ENCODE measurements around the gene SGCA. TPM values are rescaled to one million over a fixed set of nuclear protein-coding genes. Genes with fewer than 3 reads are reported as not detected.

Gene SGCA
- total and polyA plus RNA-seq, 9 of the 15 experiments (the other 6 are each of a cell fraction or from before 2014, with no cell fraction given), result not detected

DNA sequence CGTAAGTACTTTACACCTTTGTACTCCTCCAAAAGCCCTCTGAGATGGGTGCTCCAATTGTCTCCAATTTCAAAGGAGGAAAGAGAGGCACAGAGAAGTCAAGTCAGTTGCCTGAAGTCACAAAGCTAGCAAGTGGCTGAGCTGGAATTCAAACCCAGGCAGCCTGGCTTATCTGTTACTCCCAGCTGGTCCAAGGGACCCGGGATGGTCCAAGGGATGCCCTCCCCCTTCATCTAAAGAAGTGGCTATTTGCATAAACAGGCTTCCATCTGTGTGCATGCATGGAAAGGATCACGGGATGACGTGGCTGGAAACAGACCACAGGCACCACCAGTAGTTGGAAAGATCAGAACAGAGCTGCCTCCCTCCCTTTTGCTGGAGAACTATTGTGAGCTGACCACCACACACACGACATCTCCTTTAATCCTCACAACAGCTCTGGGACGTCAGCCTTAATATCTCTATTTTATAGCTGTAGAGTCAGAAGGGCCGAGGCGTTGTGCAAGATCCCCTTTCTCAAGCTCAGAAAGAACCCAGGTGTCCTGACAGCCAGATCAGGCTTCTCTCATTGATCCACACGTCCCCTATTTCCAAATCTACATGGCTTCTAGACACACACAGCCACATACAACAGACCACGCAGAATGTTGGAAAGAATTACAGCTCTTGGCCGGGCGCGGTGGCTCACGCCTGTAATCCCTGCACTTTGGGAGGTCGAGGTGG is 46.5 kb downstream of the SGCA start (continued):
- TF ChIP-seq KLF6 (CRISPR knock-in tag; IDR thresholded peaks at IDR 0.05; ENCODE audit: borderline replicate concordance), result no peak
- TF ChIP-seq, protein P1, sequence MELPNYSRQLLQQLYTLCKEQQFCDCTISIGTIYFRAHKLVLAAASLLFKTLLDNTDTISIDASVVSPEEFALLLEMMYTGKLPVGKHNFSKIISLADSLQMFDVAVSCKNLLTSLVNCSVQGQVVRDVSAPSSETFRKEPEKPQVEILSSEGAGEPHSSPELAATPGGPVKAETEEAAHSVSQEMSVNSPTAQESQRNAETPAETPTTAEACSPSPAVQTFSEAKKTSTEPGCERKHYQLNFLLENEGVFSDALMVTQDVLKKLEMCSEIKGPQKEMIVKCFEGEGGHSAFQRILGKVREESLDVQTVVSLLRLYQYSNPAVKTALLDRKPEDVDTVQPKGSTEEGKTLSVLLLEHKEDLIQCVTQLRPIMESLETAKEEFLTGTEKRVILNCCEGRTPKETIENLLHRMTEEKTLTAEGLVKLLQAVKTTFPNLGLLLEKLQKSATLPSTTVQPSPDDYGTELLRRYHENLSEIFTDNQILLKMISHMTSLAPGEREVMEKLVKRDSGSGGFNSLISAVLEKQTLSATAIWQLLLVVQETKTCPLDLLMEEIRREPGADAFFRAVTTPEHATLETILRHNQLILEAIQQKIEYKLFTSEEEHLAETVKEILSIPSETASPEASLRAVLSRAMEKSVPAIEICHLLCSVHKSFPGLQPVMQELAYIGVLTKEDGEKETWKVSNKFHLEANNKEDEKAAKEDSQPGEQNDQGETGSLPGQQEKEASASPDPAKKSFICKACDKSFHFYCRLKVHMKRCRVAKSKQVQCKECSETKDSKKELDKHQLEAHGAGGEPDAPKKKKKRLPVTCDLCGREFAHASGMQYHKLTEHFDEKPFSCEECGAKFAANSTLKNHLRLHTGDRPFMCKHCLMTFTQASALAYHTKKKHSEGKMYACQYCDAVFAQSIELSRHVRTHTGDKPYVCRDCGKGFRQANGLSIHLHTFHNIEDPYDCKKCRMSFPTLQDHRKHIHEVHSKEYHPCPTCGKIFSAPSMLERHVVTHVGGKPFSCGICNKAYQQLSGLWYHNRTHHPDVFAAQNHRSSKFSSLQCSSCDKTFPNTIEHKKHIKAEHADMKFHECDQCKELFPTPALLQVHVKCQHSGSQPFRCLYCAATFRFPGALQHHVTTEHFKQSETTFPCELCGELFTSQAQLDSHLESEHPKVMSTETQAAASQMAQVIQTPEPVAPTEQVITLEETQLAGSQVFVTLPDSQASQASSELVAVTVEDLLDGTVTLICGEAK (IDR thresholded peaks at IDR 0.05), result no peak
- TF ChIP-seq, protein P1 (CRISPR knock-in tag; IDR thresholded peaks at IDR 0.05), result no peak
- TF ChIP-seq YY1 (IDR thresholded peaks at IDR 0.05; ENCODE audit: borderline replicate concordance in 1 of 3, control insufficient read depth in 1 of 3, extremely low read depth in 1 of 3, insufficient read depth in 3 of 3, insufficient read length in 1 of 3, insufficient replicate concordance in 2 of 3, low read depth in 1 of 3, low read length in 2 of 3), result no peak
- TF ChIP-seq POU5F1 (IDR thresholded peaks at IDR 0.05; ENCODE audit: borderline replicate concordance, low read depth, low read length, partially characterized antibody), result no peak
- TF ChIP-seq SNRNP70 (optimal IDR thresholded peaks at IDR 0.05; ENCODE audit: low read depth, low read length), result no peak
- TF ChIP-seq PURB (CRISPR knock-in tag; IDR thresholded peaks at IDR 0.05; ENCODE audit: low read depth), result no peak
- no peak for TF ChIP-seq ZNF561 (CRISPR knock-in tag; conservative IDR thresholded peaks at IDR 0.05)
- no peak for TF ChIP-seq SAFB (IDR thresholded peaks at IDR 0.05; ENCODE audit: borderline replicate concordance, low read depth, low read length)
- no peak for TF ChIP-seq MYNN (IDR thresholded peaks at IDR 0.05)
- TF ChIP-seq MYNN (CRISPR knock-in tag; IDR thresholded peaks at IDR 0.05), result no peak
- TF ChIP-seq ZNF212 (CRISPR knock-in tag; IDR thresholded peaks at IDR 0.05), result no peak
- TF ChIP-seq, protein P2, sequence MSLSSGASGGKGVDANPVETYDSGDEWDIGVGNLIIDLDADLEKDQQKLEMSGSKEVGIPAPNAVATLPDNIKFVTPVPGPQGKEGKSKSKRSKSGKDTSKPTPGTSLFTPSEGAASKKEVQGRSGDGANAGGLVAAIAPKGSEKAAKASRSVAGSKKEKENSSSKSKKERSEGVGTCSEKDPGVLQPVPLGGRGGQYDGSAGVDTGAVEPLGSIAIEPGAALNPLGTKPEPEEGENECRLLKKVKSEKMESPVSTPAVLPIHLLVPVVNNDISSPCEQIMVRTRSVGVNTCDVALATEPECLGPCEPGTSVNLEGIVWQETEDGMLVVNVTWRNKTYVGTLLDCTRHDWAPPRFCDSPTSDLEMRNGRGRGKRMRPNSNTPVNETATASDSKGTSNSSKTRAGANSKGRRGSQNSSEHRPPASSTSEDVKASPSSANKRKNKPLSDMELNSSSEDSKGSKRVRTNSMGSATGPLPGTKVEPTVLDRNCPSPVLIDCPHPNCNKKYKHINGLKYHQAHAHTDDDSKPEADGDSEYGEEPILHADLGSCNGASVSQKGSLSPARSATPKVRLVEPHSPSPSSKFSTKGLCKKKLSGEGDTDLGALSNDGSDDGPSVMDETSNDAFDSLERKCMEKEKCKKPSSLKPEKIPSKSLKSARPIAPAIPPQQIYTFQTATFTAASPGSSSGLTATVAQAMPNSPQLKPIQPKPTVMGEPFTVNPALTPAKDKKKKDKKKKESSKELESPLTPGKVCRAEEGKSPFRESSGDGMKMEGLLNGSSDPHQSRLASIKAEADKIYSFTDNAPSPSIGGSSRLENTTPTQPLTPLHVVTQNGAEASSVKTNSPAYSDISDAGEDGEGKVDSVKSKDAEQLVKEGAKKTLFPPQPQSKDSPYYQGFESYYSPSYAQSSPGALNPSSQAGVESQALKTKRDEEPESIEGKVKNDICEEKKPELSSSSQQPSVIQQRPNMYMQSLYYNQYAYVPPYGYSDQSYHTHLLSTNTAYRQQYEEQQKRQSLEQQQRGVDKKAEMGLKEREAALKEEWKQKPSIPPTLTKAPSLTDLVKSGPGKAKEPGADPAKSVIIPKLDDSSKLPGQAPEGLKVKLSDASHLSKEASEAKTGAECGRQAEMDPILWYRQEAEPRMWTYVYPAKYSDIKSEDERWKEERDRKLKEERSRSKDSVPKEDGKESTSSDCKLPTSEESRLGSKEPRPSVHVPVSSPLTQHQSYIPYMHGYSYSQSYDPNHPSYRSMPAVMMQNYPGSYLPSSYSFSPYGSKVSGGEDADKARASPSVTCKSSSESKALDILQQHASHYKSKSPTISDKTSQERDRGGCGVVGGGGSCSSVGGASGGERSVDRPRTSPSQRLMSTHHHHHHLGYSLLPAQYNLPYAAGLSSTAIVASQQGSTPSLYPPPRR (CRISPR knock-in tag; IDR thresholded peaks at IDR 0.05; ENCODE audit: borderline replicate concordance), result no peak
